ENCODE measurements around the gene CHD9NB.

DNA sequence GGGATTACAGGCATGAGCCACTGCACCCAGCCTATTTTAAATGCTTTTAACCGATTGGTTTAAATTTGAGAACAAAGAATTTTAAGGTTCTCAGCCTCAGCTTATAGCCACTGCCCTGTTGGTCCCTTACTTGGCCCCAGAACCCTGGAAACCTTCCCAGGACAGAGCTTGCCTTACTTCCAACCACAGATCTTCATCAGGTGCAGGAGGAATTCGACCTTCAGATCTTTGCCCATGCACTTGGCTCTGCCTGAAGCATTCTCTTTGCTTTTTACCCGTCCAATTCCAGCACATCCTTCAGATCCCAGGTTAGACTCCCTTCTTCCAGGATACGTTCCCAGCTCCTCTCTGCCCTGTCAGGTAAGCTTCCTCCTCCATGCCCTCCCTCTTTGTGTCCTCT is 29.8 kb upstream of the CHD9NB start:
- no peak for TF ChIP-seq MAFK (IDR thresholded peaks at IDR 0.05; ENCODE audit: partially characterized antibody)
- TF ChIP-seq EP300 (IDR thresholded peaks at IDR 0.05) = no peak
- TF ChIP-seq, protein P1, sequence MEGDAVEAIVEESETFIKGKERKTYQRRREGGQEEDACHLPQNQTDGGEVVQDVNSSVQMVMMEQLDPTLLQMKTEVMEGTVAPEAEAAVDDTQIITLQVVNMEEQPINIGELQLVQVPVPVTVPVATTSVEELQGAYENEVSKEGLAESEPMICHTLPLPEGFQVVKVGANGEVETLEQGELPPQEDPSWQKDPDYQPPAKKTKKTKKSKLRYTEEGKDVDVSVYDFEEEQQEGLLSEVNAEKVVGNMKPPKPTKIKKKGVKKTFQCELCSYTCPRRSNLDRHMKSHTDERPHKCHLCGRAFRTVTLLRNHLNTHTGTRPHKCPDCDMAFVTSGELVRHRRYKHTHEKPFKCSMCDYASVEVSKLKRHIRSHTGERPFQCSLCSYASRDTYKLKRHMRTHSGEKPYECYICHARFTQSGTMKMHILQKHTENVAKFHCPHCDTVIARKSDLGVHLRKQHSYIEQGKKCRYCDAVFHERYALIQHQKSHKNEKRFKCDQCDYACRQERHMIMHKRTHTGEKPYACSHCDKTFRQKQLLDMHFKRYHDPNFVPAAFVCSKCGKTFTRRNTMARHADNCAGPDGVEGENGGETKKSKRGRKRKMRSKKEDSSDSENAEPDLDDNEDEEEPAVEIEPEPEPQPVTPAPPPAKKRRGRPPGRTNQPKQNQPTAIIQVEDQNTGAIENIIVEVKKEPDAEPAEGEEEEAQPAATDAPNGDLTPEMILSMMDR (IDR thresholded peaks at IDR 0.05) = no peak
- TF ChIP-seq, protein P2, sequence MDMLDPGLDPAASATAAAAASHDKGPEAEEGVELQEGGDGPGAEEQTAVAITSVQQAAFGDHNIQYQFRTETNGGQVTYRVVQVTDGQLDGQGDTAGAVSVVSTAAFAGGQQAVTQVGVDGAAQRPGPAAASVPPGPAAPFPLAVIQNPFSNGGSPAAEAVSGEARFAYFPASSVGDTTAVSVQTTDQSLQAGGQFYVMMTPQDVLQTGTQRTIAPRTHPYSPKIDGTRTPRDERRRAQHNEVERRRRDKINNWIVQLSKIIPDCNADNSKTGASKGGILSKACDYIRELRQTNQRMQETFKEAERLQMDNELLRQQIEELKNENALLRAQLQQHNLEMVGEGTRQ (IDR thresholded peaks at IDR 0.05) = no peak
- no peak for TF ChIP-seq NPAS2 (CRISPR knock-in tag; IDR thresholded peaks at IDR 0.05; ENCODE audit: borderline replicate concordance)
- TF ChIP-seq, protein P3, sequence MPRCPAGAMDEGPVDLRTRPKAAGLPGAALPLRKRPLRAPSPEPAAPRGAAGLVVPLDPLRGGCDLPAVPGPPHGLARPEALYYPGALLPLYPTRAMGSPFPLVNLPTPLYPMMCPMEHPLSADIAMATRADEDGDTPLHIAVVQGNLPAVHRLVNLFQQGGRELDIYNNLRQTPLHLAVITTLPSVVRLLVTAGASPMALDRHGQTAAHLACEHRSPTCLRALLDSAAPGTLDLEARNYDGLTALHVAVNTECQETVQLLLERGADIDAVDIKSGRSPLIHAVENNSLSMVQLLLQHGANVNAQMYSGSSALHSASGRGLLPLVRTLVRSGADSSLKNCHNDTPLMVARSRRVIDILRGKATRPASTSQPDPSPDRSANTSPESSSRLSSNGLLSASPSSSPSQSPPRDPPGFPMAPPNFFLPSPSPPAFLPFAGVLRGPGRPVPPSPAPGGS (IDR thresholded peaks at IDR 0.05) = no peak
